Karpas-422 (cell line): ENCODE data around the gene PTPRC. TPM values are rescaled to one million over a fixed set of nuclear protein-coding genes. Genes with fewer than 3 reads are reported as not detected.
"Not testable (repeated sequence)": the region's sequence is repeated elsewhere in the genome, so short reads cannot be mapped to it uniquely, and the experiment has no call there.

Source experiments
- DNase-seq: peaks from one replicate; pipeline ENCODE4 v3.0.0-alpha.2; 2015
- H2AFZ ChIP-seq: fragments of 200-600 bp; sonication (generic); 2 replicates; pipeline ENCODE4 v1.6.1; 2014; ENCODE audit warnings: antibody characterized with exemption, low read length, mixed read lengths
- H3K27ac ChIP-seq: fragments of 200-600 bp; sonication (generic); 2 replicates; pipeline ENCODE4 v1.5.1; 2014; ENCODE audit warnings: mild to moderate bottlenecking, low read length, moderate library complexity
- H3K27me3 ChIP-seq: fragments of 200-600 bp; sonication (generic); 2 replicates; pipeline ENCODE4 v1.6.1; 2014; ENCODE audit warnings: low read length, mixed read lengths
- H3K36me3 ChIP-seq: fragments of 200-600 bp; sonication (generic); 2 replicates; pipeline ENCODE4 v1.6.1; 2014; ENCODE audit warnings: low read length, mixed read lengths; ENCODE audit not compliant: insufficient read depth
- H3K4me1 ChIP-seq: fragments of 200-600 bp; sonication (generic); 2 replicates; pipeline ENCODE4 v1.6.1; 2014; ENCODE audit warnings: mild to moderate bottlenecking, low read length, mixed read lengths
- H3K4me2 ChIP-seq: fragments of 200-600 bp; sonication (generic); 2 replicates; pipeline ENCODE4 v1.6.1; 2014; ENCODE audit warnings: low read length, low read depth, mild to moderate bottlenecking; ENCODE audit not compliant: poor library complexity, severe bottlenecking
- H3K4me3 ChIP-seq: fragments of 200-600 bp; sonication (generic); 2 replicates; pipeline ENCODE4 v1.5.1; 2014; ENCODE audit warnings: mild to moderate bottlenecking, antibody characterized with exemption, low read length, mixed read lengths
- H3K79me2 ChIP-seq: fragments of 200-600 bp; sonication (generic); 2 replicates; pipeline ENCODE4 v1.6.1; 2014; ENCODE audit warnings: mild to moderate bottlenecking, low read length, mixed read lengths
- H3K9ac ChIP-seq: fragments of 200-600 bp; sonication (generic); 2 replicates; pipeline ENCODE4 v1.6.0; 2014; ENCODE audit warnings: low read length
- H3K9me2 ChIP-seq: fragments of 200-600 bp; sonication (generic), shearing (Covaris generic); replicated peaks from 2 replicates; pipeline ENCODE4 v1.6.0; 2014; ENCODE audit warnings: mild to moderate bottlenecking, low read length, moderate library complexity; ENCODE audit not compliant: insufficient read depth
- H3K9me3 ChIP-seq: fragments of 300-700, 200-600 bp; sonication (generic); 2 replicates; pipeline ENCODE4 v1.6.1; 2014; ENCODE audit warnings: low read length, mixed read lengths
- H4K20me1 ChIP-seq: fragments of 200-600 bp; sonication (generic); 2 replicates; pipeline ENCODE4 v1.6.1; 2014; ENCODE audit warnings: mild to moderate bottlenecking, antibody characterized with exemption, low read length, low read depth; ENCODE audit not compliant: insufficient read depth
- total RNA-seq: library from RNA; depleted of rRNA; stranded (reverse); fragments of >200 nt; shearing (Covaris generic); gene quantifications from 2 replicates; pipeline ENCODE4 v1.2.3, GENCODE V29; 2014; ENCODE audit warnings: low replicate concordance

PTPRC gene
- total RNA-seq, 1 experiment from 2014 or later = 812 TPM

- H3K36me3 ChIP-seq = no peaks in the 10 kb centered on the region; the same call in 1 of the 2 replicates
- H3K27me3 ChIP-seq = no peaks in the 10 kb centered on the region
- peaks cover 3% of the 10 kb centered on the region; the same call in 1 of the 2 replicates for H3K9me3 ChIP-seq
- DNase-seq = no peak
- H3K4me3 ChIP-seq = no peak overlapping the region
- H3K4me1 ChIP-seq = peaks cover 50% of the 10 kb centered on the region
- no peak overlapping the region for H3K27ac ChIP-seq
- no peaks in the 10 kb centered on the region for H4K20me1 ChIP-seq
- no peaks in the 10 kb centered on the region for H3K9me2 ChIP-seq
- H2AFZ ChIP-seq = no peak overlapping the region
- no peaks in the 10 kb centered on the region for H3K79me2 ChIP-seq
- no peak overlapping the region for H3K4me2 ChIP-seq
- H3K9ac ChIP-seq = no peak overlapping the region
These were observed 37.9 kb upstream of the PTPRC start for GRCh38 chr1:198600906-198601305.

DNA sequence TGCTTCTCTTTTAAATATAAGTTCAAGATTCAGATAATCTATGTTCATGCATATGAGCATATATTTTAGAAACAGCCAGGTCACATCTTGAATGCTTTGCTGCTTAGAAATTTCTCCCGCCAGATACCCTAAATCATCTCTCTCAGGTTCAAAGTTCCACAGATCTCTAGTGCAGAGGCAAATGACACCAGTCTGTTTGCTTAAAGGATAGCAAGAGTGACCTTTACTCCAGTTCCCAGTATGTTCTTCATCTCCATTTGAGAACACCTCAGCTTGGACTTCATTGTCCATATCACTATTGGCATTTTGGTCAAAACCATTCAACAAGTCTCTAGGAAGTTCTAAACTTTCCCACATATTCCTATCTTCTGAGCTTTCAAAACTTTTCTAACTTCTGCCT lies 37.5 kb upstream of the PTPRC start:
- not testable (repeated sequence) for H3K4me3 ChIP-seq, H4K20me1 ChIP-seq, H3K9ac ChIP-seq, DNase-seq, H3K27me3 ChIP-seq, H2AFZ ChIP-seq, H3K79me2 ChIP-seq, H3K36me3 ChIP-seq, H3K9me3 ChIP-seq, H3K27ac ChIP-seq, H3K4me2 ChIP-seq, H3K9me2 ChIP-seq
- peaks cover 53% of the 10 kb centered on the region for H3K4me1 ChIP-seq

GRCh38 chr1:198601936-198602889 lies 36.6 kb upstream of the PTPRC start:
- no peaks in the 10 kb centered on the region for H4K20me1 ChIP-seq
- no peaks in the 10 kb centered on the region for H3K79me2 ChIP-seq
- no peak overlapping the region for H3K9ac ChIP-seq
- no peak overlapping the region for H3K4me2 ChIP-seq
- peaks cover 62% of the 10 kb centered on the region for H3K4me1 ChIP-seq
- H3K27ac ChIP-seq = no peak overlapping the region
- H3K27me3 ChIP-seq = no peaks in the 10 kb centered on the region
- H3K36me3 ChIP-seq = no peaks in the 10 kb centered on the region; the same call in 1 of the 2 replicates
- peak overlapping the region; percentile 6; the same call in 1 of the 2 replicates for H2AFZ ChIP-seq
- H3K9me3 ChIP-seq = peaks cover 3% of the 10 kb centered on the region; the same call in 1 of the 2 replicates
- no peak overlapping the region for H3K4me3 ChIP-seq
- no peaks in the 10 kb centered on the region for H3K9me2 ChIP-seq
- DNase-seq = no peak

GRCh38 chr1:198604975-198605374 lies 33.9 kb upstream of the PTPRC start:
- Histone ChIP-seq H3K36me3 (no peaks in the 10 kb centered on the region; the same call in 1 of the 2 replicates), H4K20me1 (no peaks in the 10 kb centered on the region), H3K4me3 (no peak overlapping the region), H3K4me2 (peak overlapping the region; percentile 52), H3K9ac (no peak overlapping the region), H3K27me3 (no peaks in the 10 kb centered on the region), H3K79me2 (no peaks in the 10 kb centered on the region), H3K9me2 (no peaks in the 10 kb centered on the region), H3K9me3 (peaks cover 3% of the 10 kb centered on the region; the same call in 1 of the 2 replicates), H2AFZ (peak overlapping the region; percentile 67), H3K27ac (peak overlapping the region; percentile 81), H3K4me1 (peaks cover 60% of the 10 kb centered on the region)
- no peak for DNase-seq

GRCh38 chr1:198605406-198605805 lies 33.4 kb upstream of the PTPRC start:
- peak overlapping the region; percentile 67; the same call in 1 of the 2 replicates for H2AFZ ChIP-seq
- no peaks in the 10 kb centered on the region for H3K79me2 ChIP-seq
- peak overlapping the region; percentile 81 for H3K27ac ChIP-seq
- H3K9me2 ChIP-seq = no peaks in the 10 kb centered on the region
- peak overlapping the region; percentile 52 for H3K4me2 ChIP-seq
- peaks cover 3% of the 10 kb centered on the region; the same call in 1 of the 2 replicates for H3K9me3 ChIP-seq
- no peaks in the 10 kb centered on the region for H4K20me1 ChIP-seq
- peak overlapping the region; percentile 6; the same call in 1 of the 2 replicates for H3K9ac ChIP-seq
- no peaks in the 10 kb centered on the region; the same call in 1 of the 2 replicates for H3K36me3 ChIP-seq
- H3K4me3 ChIP-seq = no peak overlapping the region
- H3K27me3 ChIP-seq = no peaks in the 10 kb centered on the region
- peaks cover 64% of the 10 kb centered on the region for H3K4me1 ChIP-seq
- peak; percentile 68 for DNase-seq

DNA sequence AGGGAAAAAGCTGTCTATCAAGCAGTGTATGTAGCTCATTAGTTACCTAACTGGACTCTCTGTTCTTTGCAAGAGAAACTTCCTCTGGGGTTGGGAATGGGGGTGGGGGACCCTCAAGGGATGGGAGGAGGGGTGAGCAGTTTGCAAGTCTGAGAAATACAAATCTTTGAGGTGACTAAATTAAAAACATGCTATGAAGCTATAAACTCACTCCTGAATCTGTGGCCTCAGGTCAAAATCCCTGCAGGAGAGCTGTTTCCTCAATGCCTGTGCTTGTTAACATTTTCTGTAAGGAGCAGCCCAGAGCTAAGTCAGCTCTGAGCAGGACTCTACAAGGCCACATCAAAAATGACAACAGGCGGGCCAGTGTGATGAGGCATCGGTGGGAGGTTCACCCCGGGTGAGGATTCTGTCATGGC lies 32.8 kb upstream of the PTPRC start:
- H4K20me1 ChIP-seq = no peaks in the 10 kb centered on the region
- H3K9me3 ChIP-seq = no peaks in the 10 kb centered on the region; the same call in 1 of the 2 replicates
- H3K4me1 ChIP-seq = peaks cover 70% of the 10 kb centered on the region
- peak overlapping the region; percentile 81 for H3K27ac ChIP-seq
- H3K36me3 ChIP-seq = no peaks in the 10 kb centered on the region
- no peaks in the 10 kb centered on the region for H3K9me2 ChIP-seq
- H3K79me2 ChIP-seq = no peaks in the 10 kb centered on the region
- peak overlapping the region; percentile 52 for H3K4me2 ChIP-seq
- no peaks in the 10 kb centered on the region for H3K27me3 ChIP-seq
- peak overlapping the region; percentile 8; the same call in 1 of the 2 replicates for H3K9ac ChIP-seq
- DNase-seq = no peak
- H3K4me3 ChIP-seq = no peak overlapping the region
- H2AFZ ChIP-seq = peak overlapping the region; percentile 61; the same call in 1 of the 2 replicates

DNA sequence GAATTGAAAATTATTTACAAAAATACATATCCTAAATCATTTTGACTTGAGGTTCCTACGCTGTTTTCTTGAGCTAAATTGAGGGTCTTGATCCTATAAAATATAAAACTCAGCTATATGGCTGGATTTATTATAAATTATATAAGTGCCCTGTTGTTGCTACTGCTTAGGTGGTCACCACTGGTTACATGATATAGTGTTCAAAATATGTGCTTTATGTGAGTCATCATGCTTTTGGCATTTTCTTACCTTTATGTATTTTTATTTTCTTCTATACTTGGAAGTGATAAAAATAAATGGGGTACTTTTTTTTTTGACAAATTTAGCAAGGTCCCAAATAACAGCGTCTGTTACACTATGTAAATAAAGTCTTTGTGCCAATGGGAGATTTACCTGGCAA lies 31.1 kb upstream of the PTPRC start:
- H3K4me1 ChIP-seq = peaks cover 66% of the 10 kb centered on the region
- no peaks in the 10 kb centered on the region for H4K20me1 ChIP-seq
- H3K27me3 ChIP-seq = no peaks in the 10 kb centered on the region
- no peaks in the 10 kb centered on the region for H3K9me3 ChIP-seq
- H3K4me2 ChIP-seq = no peak overlapping the region
- H2AFZ ChIP-seq = peak overlapping the region; percentile 49; the same call in 1 of the 2 replicates
- H3K9me2 ChIP-seq = no peaks in the 10 kb centered on the region
- H3K9ac ChIP-seq = no peak overlapping the region
- no peaks in the 10 kb centered on the region for H3K36me3 ChIP-seq
- H3K27ac ChIP-seq = peak overlapping the region; percentile 81; the same call in 1 of the 2 replicates
- no peaks in the 10 kb centered on the region for H3K79me2 ChIP-seq
- H3K4me3 ChIP-seq = no peak overlapping the region
- DNase-seq = no peak

DNA sequence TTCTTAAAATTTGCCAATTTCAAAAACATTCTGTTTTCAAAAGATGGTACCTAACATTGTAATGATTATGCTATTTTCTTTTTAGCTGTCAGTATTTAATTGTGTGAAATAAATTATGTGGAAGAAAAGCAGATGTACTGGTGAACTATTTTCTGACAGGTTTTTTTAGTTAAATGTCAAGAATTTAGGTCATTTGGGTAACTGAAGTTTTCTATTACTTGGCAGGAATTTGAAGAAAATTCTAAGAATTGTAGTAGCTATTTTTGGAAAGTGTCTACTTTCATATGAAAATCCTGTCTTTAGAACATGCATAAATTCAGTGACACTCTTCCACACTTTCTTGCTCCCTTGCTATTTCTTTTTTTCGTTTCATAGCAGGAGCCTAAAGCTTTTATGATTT lies 28.5 kb upstream of the PTPRC start:
- Histone ChIP-seq H3K9me2 (no peaks in the 10 kb centered on the region), H3K79me2 (no peaks in the 10 kb centered on the region), H3K9me3 (no peaks in the 10 kb centered on the region), H3K27ac (peak overlapping the region; percentile 72), H3K36me3 (no peaks in the 10 kb centered on the region), H2AFZ (peak overlapping the region; percentile 53), H3K4me2 (peak overlapping the region; percentile 41), H3K4me1 (peaks cover 66% of the 10 kb centered on the region), H3K27me3 (no peaks in the 10 kb centered on the region), H3K4me3 (no peak overlapping the region), H3K9ac (no peak overlapping the region), H4K20me1 (no peaks in the 10 kb centered on the region)
- DNase-seq = no peak
